Natural killer cell (primary cell): Measurements from ENCODE around the gene MTF2. TPM values are rescaled to one million over a fixed set of nuclear protein-coding genes. Genes with fewer than 3 reads are reported as not detected.
"Not testable (repeated sequence)": the region's sequence is repeated elsewhere in the genome, so short reads cannot be mapped to it uniquely, and the experiment has no call there.

Experiments
- ATAC-seq, 3 donors: fragments of 150-1000 bp in 2 of 3; fragments of 200-7000 bp in 1 of 3; cut with Tn5 transposase; 1 replicate in 1 of 3; 2 replicates in 2 of 3; pipeline ENCODE4 v1.10.0; 2021; ENCODE audit warnings: mild to moderate bottlenecking in 2 of 3, moderate library complexity in 2 of 3
- DNase-seq, 2 donors: peaks; one replicate each; pipeline versions ENCODE4 v3.0.0 to v3.0.0-alpha.2; 2013 to 2021; ENCODE audit warnings: mixed read lengths in 1 of 2
- H3K27ac ChIP-seq: one replicate; pipeline ENCODE4 v1.5.1; 2013; ENCODE audit warnings: mild to moderate bottlenecking, low read length
- H3K27me3 ChIP-seq: one replicate; pipeline ENCODE4 v1.6.1; 2013; ENCODE audit warnings: low read length; ENCODE audit not compliant: control insufficient read depth, insufficient read depth
- H3K36me3 ChIP-seq: one replicate; pipeline ENCODE4 v1.6.1; 2013; ENCODE audit warnings: low read length; ENCODE audit not compliant: control insufficient read depth, insufficient read depth
- H3K4me1 ChIP-seq: one replicate; pipeline ENCODE4 v1.6.1; 2013; ENCODE audit warnings: low read length; ENCODE audit not compliant: control insufficient read depth, insufficient read depth
- H3K4me3 ChIP-seq: one replicate; pipeline ENCODE4 v1.5.1; 2013; ENCODE audit warnings: low read length
- H3K9me3 ChIP-seq: one replicate; pipeline ENCODE4 v1.6.1; 2013; ENCODE audit warnings: low read length; ENCODE audit not compliant: control insufficient read depth, insufficient read depth
- H3K27ac Mint-ChIP-seq, 2 donors: one replicate each; pipeline ENCODE4 v1.8.0; 2022; ENCODE audit warnings: mild to moderate bottlenecking in 2 of 2, mixed read lengths in 2 of 2, moderate library complexity in 1 of 2
- H3K27me3 Mint-ChIP-seq, 2 donors: one replicate each; pipeline ENCODE4 v1.8.0; 2022; ENCODE audit warnings: low read depth in 2 of 2, mixed read lengths in 2 of 2
- H3K36me3 Mint-ChIP-seq: one replicate; pipeline ENCODE4 v1.8.0; 2022; ENCODE audit warnings: mixed read lengths
- H3K4me1 Mint-ChIP-seq, 2 donors: one replicate each; pipeline ENCODE4 v1.8.0; 2022; ENCODE audit warnings: mixed read lengths in 2 of 2
- H3K4me3 Mint-ChIP-seq: one replicate; pipeline ENCODE4 v1.8.0; 2022; ENCODE audit warnings: mild to moderate bottlenecking, moderate library complexity, mixed read lengths
- H3K9me3 Mint-ChIP-seq, 2 donors: one replicate each; pipeline ENCODE4 v1.8.0; 2022; ENCODE audit warnings: mixed read lengths in 2 of 2
- CTCF ChIP-seq: fragments of 200-600 bp; IDR thresholded peaks from one replicate; pipeline ENCODE4 v1.8.0; 2022; ENCODE audit warnings: antibody characterized with exemption
- WGBS: methylation state at CpG from one replicate; pipeline ENCODE4 v1.1.7; 2013; ENCODE audit warnings: missing lambda C conversion rate; ENCODE audit not compliant: insufficient coverage; 5-methylcytosine and 5-hydroxymethylcytosine counted together
- intact Hi-C: fragments of 100-400 bp; cut with micrococcal nuclease; formaldehyde crosslinking; loops from one replicate; pipeline ENCODE4 v1.14.2; 2022
- total RNA-seq, 4 donors: library from RNA; stranded (reverse); fragments of 120-200 nt in 1 of 4; gene quantifications; one replicate each; pipeline versions ENCODE4 v1.2.3 to v1.2.4, GENCODE V29; 2013 to 2022

Gene MTF2
- total RNA-seq, 3 donors from 2014 or later (not counting 1 experiment from before 2014, with no cell fraction given), result 46.1 to 65.7 (median 47.8) TPM

GRCh38 chr1:93152835-93153234 is 73.8 kb downstream of the MTF2 start:
- no peak overlapping the region for H3K27ac Mint-ChIP-seq

DNA sequence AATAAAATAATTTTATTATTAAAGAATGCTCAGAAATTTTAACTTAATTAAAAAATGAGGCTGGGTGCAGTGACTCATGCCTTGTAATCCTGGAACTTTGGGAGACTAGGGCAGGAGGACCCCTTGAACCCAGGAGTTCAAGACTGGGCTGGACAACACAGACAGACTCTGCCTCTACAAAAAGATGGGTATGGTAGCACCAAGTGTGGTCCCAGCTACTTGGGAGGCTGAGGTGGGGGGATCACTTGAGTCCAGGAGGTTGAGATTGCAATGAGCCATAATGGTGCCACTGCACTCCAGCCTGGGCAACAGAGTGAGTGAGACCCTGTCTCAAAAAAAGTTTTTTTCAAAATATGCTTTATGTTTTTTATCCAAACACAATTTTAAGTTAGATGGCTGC is 75.8 kb downstream of the MTF2 start:
- no peaks in the 10 kb centered on the region for H3K27me3 ChIP-seq
- peak overlapping the region in 1 of 2 donors; percentile 66 for H3K27ac Mint-ChIP-seq
- no peaks in the 10 kb centered on the region for H3K27me3 Mint-ChIP-seq
- H3K4me3 Mint-ChIP-seq, result no peak overlapping the region
- no peak for ATAC-seq
- peaks cover 3% of the 10 kb centered on the region for H3K4me1 ChIP-seq
- no peak overlapping the region for H3K4me3 ChIP-seq
- no peaks in the 10 kb centered on the region for H3K9me3 ChIP-seq
- H3K9me3 Mint-ChIP-seq, result no peaks in the 10 kb centered on the region
- DNase-seq, result no peak
- H3K27ac ChIP-seq, result no peak overlapping the region
- no peak for TF ChIP-seq CTCF
- H3K4me1 Mint-ChIP-seq, result peaks cover 12 to 26% of the 10 kb centered on the region in 2 donors
- peaks cover 69% of the 10 kb centered on the region for H3K36me3 ChIP-seq
- intact Hi-C loops, result no loop called here
- H3K36me3 Mint-ChIP-seq, result no peaks in the 10 kb centered on the region

More at GRCh38 chr1:93152835-93153234, 73.8 kb downstream of the MTF2 start:
- Mint-ChIP-seq H3K36me3 (no peaks in the 10 kb centered on the region), H3K27me3 (no peaks in the 10 kb centered on the region), H3K4me1 (peaks cover 19 to 24% of the 10 kb centered on the region in 2 donors), H3K4me3 (no peak overlapping the region), H3K9me3 (no peaks in the 10 kb centered on the region)
- ATAC-seq (no peak), DNase-seq (no peak)
- intact Hi-C loops, result no loop called here
- H3K4me3 ChIP-seq, result no peak overlapping the region
- no peaks in the 10 kb centered on the region for H3K9me3 ChIP-seq
- H3K4me1 ChIP-seq, result peaks cover 3% of the 10 kb centered on the region
- H3K27me3 ChIP-seq, result no peaks in the 10 kb centered on the region
- no peak overlapping the region for H3K27ac ChIP-seq
- peaks cover 59% of the 10 kb centered on the region for H3K36me3 ChIP-seq
- 100% methylated on average over 1 of the region's 2 CpGs for WGBS
- no peak for TF ChIP-seq CTCF

GRCh38 chr1:93155335-93155734 is 76.3 kb downstream of the MTF2 start:
- intact Hi-C loops, result no loop called here
- peaks cover 66% of the 10 kb centered on the region for H3K36me3 ChIP-seq
- H3K27me3 ChIP-seq, result no peaks in the 10 kb centered on the region
- peak in 1 of 3 donors; percentile 57 for ATAC-seq
- peak overlapping the region in 1 of 2 donors; percentile 66 for H3K27ac Mint-ChIP-seq
- H3K4me1 ChIP-seq, result peaks cover 3% of the 10 kb centered on the region
- no peaks in the 10 kb centered on the region for H3K36me3 Mint-ChIP-seq
- no peak overlapping the region for H3K4me3 ChIP-seq
- WGBS, result no CpG with 5 or more reads among the region's 3 CpGs
- no peak for DNase-seq
- no peaks in the 10 kb centered on the region for H3K27me3 Mint-ChIP-seq
- H3K4me3 Mint-ChIP-seq, result no peak overlapping the region
- H3K4me1 Mint-ChIP-seq, result peaks cover 12 to 22% of the 10 kb centered on the region in 2 donors
- H3K27ac ChIP-seq, result no peak overlapping the region
- TF ChIP-seq CTCF, result no peak
- H3K9me3 ChIP-seq, result no peaks in the 10 kb centered on the region
- H3K9me3 Mint-ChIP-seq, result no peaks in the 10 kb centered on the region

DNA sequence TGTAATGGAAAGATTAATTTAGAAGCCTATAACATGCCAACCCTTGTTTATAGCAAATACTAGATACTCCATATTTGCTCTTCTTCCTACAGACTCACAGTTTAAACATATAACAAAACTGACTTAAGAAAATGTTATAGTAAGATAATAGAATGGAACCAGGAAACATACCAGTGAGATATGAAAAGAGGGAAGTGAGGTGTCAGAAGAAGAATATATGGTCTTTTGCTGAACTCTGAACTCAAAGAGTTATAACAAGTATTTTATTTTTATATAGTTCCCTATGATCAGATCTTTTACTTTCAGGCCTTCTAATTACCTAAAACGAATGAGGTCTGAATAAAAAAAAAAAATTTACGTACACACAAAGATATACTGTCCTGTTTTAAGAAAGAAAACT is 80.3 kb downstream of the MTF2 start:
- Mint-ChIP-seq H3K27me3 (no peaks in the 10 kb centered on the region), H3K27ac (peak overlapping the region; percentile 14 to 32), H3K36me3 (no peaks in the 10 kb centered on the region)

GRCh38 chr1:93163314-93163713 is 84.2 kb downstream of the MTF2 start:
- peaks cover 12% of the 10 kb centered on the region for H3K36me3 ChIP-seq
- H3K9me3 Mint-ChIP-seq, H3K4me3 ChIP-seq, H3K36me3 Mint-ChIP-seq, H3K27me3 Mint-ChIP-seq, H3K4me1 ChIP-seq, H3K9me3 ChIP-seq, H3K27me3 ChIP-seq, intact Hi-C loops, H3K27ac ChIP-seq, H3K27ac Mint-ChIP-seq, H3K4me3 Mint-ChIP-seq, DNase-seq, ATAC-seq: not testable (repeated sequence)
- H3K4me1 Mint-ChIP-seq, result peaks cover 51 to 63% of the 10 kb centered on the region in 2 donors
- WGBS, result 94% methylated on average over 8 of the region's 8 CpGs

More for the DNA sequence above, 80.3 kb downstream of the MTF2 start:
- no peak overlapping the region for H3K4me3 Mint-ChIP-seq
- 100% methylated on average over 1 of the region's 2 CpGs for WGBS
- Histone ChIP-seq H3K36me3 (peaks cover 41% of the 10 kb centered on the region), H3K27me3 (no peaks in the 10 kb centered on the region), H3K9me3 (no peaks in the 10 kb centered on the region), H3K4me1 (peaks cover 3% of the 10 kb centered on the region), H3K27ac (no peak overlapping the region), H3K4me3 (no peak overlapping the region)
- ATAC-seq, result no peak
- intact Hi-C loops, result no loop called here
- DNase-seq, result no peak
- peaks cover 25 to 35% of the 10 kb centered on the region in 2 donors for H3K4me1 Mint-ChIP-seq
- no peaks in the 10 kb centered on the region for H3K9me3 Mint-ChIP-seq
- no peak for TF ChIP-seq CTCF
